Stimulated activated CD8-positive, alpha-beta memory T cell treated with anti-CD3 and anti-CD28 coated beads, Interleukin-7, amount 100 ng/mL, for 4 hours (primary cell): ENCODE measurements around the gene CCDC3.
"Not testable (repeated sequence)": the region's sequence is repeated elsewhere in the genome, so short reads cannot be mapped to it uniquely, and the experiment has no call there.

ENCODE experiments used
- DNase-seq, 2 donors: peaks; one replicate each; pipeline ENCODE4 v3.0.0-alpha.2; 2020; ENCODE audit warnings: low read depth in 2 of 2

Gene CCDC3

GRCh38 chr10:13000431-13000830, 1.1 kb downstream of the CCDC3 start:
- no peak for DNase-seq

GRCh38 chr10:12999849-13000248, 1.7 kb downstream of the CCDC3 start:
- DNase-seq, result no peak

GRCh38 chr10:12995425-12995861, 6.1 kb downstream of the CCDC3 start:
- no peak for DNase-seq

GRCh38 chr10:12993595-12993994, 7.9 kb downstream of the CCDC3 start:
- DNase-seq, result no peak

GRCh38 chr10:12985347-12985746, 16.2 kb downstream of the CCDC3 start:
- no peak for DNase-seq

GRCh38 chr10:12984165-12984747, 17.3 kb downstream of the CCDC3 start:
- no peak for DNase-seq

- not testable (repeated sequence) for DNase-seq
Observed at GRCh38 chr10:12983568-12983967, 17.9 kb downstream of the CCDC3 start.

- no peak for DNase-seq
Observed at GRCh38 chr10:12981570-12981969, 19.9 kb downstream of the CCDC3 start.

GRCh38 chr10:12980713-12981306, 20.7 kb downstream of the CCDC3 start:
- DNase-seq, result no peak

GRCh38 chr10:12980102-12980661, 21.3 kb downstream of the CCDC3 start:
- no peak for DNase-seq

- DNase-seq, result no peak
Observed at GRCh38 chr10:12978891-12979290, 22.6 kb downstream of the CCDC3 start.

GRCh38 chr10:12975906-12976305, 25.6 kb downstream of the CCDC3 start:
- no peak for DNase-seq

- DNase-seq, result no peak
Observed at GRCh38 chr10:12975266-12975665, 26.2 kb downstream of the CCDC3 start.

GRCh38 chr10:12974491-12975199, 26.9 kb downstream of the CCDC3 start:
- DNase-seq, result no peak

- DNase-seq, result no peak
Observed at GRCh38 chr10:12974078-12974477, 27.4 kb downstream of the CCDC3 start.

- DNase-seq, result no peak
Observed at GRCh38 chr10:12973149-12973718, 28.3 kb downstream of the CCDC3 start.

- DNase-seq, result no peak
Observed at GRCh38 chr10:12972146-12972545, 29.4 kb downstream of the CCDC3 start.

- DNase-seq, result no peak
Observed at GRCh38 chr10:12971001-12971788, 30.3 kb downstream of the CCDC3 start.

GRCh38 chr10:12969951-12970350, 31.6 kb downstream of the CCDC3 start:
- DNase-seq, result no peak

GRCh38 chr10:12966067-12966466, 35.4 kb downstream of the CCDC3 start:
- DNase-seq, result no peak

- DNase-seq, result no peak
Observed at GRCh38 chr10:12965571-12965970, 35.9 kb downstream of the CCDC3 start.

GRCh38 chr10:12962556-12962955, 39.0 kb downstream of the CCDC3 start:
- DNase-seq, result no peak
